Stimulated activated CD4-positive, alpha-beta T cell treated with anti-CD3 and anti-CD28 coated beads, Interleukin-1b, Interleukin-23, amount 100 ng/mL, for 48 hours (primary cell): ENCODE data around the gene OR51B5.
"Not testable (repeated sequence)": the region's sequence is repeated elsewhere in the genome, so short reads cannot be mapped to it uniquely, and the experiment has no call there.

Experiments
- DNase-seq: peaks from one replicate; pipeline ENCODE4 v3.0.0-alpha.2; 2020

OR51B5 gene

DNA sequence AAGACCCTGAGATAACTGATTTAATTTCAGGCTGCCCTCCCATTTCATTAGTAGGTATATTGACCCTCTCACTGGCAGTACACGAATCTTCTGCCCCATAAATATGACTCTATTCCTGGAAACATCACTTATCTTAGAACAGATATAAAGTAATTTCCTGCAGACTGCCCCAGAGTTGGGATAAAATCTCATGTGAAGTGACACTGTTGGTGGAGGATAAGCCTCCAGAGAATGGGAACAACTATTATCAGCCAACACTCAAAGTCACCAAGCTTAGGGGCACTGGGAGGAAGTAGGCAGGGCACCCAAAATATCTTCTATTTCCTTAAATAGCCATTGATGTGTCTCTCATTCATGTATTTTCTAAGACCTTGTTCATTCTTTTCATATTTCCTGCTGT, 8.2 kb downstream of the OR51B5 start:
- DNase-seq, result no peak

DNA sequence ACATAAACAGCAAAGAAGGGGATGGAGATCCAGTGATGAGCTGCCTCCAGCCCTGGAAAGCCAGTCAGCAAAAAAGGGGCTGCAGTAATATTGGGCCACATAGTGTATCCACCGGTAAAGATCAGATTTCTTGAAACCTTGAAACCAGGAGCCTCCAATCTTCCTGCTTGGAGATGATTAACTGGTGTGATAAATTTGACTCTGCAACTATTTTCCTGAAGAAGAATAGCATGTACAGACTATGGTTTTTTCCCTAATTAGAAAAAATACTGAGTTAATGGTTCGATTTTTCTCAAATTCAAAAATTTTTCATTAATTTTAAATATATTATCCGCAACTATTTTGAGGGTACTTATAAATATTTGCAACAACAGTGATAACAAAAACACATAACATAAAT, 19.1 kb downstream of the OR51B5 start, which contains the start of gene OR51B2:
OR51B2 (minus strand) TSS at position 101 of the 400 bp plus-strand sequence; CDS start at position 101, 0 bp downstream.
- no peak for DNase-seq

DNA sequence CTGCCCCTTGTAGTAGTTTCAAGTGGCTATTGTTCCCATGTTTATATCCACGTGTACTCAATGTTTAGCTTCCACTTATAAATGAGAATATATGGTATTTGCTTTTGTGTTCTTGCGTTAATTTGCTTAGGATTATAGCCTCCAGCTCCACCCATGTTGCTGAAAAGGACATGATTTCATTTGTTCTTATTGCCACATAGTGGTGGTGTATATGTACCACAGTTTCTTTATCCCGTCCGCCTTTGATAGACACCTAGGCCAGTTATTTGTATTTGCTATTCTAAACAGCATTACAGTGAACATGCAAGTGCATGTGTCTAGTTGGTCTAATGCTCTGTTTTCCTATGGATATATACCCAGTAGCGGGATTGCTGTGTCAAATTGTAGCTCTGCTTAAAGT, 26.0 kb downstream of the OR51B5 start:
- no peak for DNase-seq

DNA sequence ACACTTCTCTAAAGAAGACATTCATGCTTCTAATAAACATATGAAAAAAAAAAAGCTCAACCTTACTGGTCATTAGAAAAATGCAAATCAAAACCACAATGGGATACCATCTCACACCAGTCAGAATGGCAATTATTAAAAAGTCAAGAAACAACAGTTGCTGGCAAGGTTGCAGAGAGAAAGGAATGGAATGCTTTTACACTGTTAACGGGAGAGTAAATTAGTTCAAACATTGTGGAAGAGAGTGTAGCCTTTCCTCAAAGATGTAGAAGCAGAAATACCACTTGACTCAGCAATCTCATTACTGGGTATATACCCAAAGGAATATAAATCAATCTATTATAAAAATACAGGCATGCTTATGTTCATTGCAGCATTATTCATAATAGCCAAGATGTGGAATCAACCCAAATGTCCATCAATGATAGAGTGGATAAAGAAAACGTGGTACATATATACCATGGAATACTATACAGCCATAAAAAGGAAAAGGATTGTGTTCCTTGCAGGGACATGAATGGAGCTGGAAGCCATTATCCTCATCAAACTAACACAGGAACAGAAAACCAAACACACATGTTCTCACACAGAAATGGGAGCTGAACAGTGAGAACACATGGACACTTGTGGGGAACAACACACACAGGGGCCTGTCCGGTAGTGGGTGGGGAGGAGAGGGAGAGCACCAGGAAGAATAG, 29.8 kb downstream of the OR51B5 start:
- not testable (repeated sequence) for DNase-seq

DNA sequence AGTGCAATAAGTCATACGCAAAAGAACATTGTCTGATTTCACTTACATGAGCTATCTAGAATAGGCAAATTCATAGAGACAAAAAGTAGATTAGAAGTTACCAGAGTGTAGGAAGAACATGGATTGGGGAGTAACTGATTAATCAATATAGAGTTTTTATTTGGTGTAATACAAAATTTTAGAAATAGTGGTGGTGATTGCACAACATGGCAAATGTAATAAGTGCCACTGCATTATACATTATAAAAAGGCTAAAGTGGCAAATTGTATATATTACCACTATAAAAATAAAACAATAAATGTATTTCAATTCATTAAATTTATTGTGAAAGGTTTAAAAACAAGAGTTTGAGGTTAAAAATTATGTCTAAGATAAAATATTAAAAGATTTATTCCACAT, 32.9 kb downstream of the OR51B5 start:
- DNase-seq, result no peak

DNA sequence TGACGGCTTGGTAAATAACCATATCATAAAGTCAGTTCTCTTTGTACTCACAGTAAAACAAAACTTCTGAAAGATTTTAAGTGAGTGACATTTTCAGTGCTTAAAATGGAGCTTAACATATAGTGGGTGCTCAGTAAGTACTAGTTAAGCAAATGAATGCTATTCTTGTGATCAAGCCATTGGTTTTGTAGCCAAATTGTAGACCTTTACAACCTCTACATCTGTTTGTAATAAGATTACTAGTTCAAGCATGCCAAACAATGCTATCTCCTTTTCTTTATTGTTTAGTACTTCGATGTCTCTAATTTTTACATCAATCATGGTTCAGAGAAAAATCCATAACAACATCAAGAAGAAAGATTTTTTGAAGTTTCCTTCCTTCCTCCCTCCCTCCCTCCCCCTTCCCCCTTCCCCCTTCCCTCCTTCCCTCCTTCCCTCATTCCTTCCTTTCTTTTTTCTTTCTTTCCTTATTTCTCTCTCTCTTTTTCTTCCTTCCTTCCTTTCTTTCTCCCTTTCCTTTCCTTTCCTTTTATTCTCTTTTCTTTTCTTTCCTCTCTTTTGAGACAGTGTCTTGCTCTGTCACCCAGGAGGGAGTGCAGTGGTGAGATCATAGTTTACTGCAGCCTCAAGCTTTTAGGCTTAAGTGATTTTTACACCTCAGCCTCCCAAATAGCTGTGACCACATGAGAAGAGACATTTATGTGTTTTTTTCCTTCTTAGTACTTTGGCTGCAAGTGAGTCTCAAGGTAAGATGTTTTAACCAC, 35.9 kb downstream of the OR51B5 start:
- no peak for DNase-seq

DNA sequence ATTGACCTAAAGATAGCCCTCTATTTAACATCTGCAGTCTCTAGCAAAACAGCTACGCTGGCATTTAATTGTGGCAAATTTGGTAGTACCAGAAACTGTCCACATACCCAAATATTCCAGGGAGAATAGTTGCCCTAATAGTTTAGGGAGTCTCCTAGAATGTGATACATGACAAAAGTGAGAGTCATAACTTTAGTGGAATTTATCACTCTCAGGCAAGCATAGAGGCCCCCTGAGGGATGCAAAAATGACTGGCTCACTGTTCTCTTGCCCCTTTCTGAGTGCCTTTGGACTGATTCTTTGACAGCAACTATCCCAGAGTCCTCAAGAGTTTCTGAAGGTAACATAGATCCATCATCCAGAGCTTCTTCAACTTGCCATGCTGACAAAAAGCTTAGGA, 39.3 kb downstream of the OR51B5 start:
- DNase-seq, result no peak

DNA sequence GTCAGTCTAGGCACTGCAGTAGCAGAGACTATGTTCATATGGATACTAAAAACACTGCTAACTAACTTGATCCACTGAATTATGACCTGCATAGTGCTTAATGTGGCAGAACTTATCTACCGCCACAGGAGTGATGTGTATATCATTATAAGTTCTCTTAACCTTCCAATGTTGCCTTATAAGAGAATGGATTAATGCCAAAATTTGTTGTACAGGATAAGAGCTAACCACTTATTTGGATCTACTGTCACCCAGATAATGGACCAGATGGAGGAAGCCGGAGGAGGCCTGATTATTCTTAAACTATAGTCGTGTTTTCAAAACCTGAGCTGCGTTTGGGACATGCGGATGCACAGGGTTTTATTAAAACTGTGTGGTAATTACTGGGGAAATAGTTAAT, 39.7 kb downstream of the OR51B5 start:
- no peak for DNase-seq

DNA sequence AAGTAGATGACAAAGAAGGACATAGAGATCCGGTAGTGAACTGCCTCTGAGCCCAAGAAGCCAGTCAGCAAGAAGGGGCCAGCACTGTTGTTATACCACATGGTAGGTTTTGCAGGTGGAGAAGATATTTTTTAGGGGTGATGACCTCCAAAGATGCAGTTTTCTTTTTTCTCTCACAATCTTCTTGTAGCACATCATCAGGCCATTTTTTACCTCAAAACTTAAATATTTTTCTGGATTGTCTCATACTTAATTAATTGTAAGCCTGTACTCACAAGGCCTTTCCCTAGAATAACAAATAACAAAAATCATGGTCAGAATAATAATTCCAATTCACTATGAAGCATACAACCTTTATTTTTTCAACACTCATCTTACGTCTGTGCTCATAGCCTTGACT, 41.5 kb downstream of the OR51B5 start, which contains the start of gene OR51B4:
OR51B4 (minus strand) TSS at position 101 of the 400 bp plus-strand sequence; CDS start at position 101, 0 bp downstream.
- no peak for DNase-seq

DNA sequence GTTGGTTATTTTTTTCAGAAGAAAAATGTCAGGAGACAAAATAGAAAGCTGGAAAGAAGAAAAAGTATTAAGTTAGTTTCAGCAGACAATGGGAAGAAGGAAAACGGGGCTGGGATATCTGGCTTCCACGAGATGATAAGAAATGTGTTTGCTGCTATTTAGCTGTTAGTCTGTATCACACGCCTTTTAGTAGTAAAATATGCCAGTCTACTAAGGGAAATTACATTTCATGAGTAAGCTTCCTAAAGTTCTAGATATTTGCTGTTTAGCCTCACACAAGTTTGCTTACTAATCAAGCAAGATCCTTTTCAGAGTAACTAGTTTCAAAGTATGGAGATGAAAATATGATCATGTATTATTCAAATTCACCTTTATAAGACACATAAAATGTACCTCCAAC, 43.1 kb downstream of the OR51B5 start:
- DNase-seq, result no peak

DNA sequence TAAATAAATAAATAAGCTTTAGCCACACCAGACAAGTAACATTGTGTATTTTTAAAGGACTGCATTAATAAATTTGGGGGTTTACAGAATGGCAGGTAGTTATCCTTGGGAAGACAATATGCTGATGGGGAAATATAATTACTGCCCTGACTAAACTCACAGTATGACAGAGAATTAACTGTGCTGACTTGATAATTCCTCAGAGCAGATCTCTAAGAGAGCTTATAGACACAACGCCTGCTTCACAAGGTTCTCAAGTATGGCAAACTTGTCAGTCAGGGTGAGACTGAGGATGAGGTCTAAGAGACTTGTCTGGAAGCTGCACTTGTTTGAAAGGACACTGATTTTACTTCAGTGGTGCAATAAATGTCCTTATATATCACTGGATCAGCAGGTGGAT, 44.9 kb downstream of the OR51B5 start:
- DNase-seq, result no peak

DNA sequence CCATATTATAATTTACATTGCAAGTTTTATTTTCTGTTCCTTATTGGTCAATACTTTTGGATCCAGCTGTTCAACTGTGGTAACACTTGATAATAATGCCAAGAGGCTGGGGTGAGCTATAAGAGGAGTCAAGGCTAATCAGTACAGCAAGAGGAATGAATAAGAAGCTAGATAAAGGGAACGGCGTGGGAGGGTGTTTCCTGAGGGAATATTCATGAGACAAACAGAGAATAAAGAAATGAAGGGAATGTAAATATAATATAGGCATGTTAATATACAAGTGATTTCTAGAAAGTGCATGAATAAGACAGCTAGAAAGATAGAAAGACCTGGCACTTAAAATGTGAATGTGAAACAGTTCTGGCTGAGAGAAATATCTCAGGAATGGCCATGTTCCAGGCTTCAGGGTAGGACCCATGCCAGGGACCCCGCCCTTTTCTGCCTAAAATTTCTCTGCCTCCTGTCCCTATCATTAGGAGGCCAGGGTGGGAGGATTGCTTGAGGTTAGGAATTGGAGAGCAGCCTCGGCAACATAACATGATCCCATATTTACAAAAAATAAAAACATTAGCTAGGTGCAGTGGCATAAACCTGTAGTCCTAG, 45.5 kb downstream of the OR51B5 start:
- DNase-seq, result no peak

DNA sequence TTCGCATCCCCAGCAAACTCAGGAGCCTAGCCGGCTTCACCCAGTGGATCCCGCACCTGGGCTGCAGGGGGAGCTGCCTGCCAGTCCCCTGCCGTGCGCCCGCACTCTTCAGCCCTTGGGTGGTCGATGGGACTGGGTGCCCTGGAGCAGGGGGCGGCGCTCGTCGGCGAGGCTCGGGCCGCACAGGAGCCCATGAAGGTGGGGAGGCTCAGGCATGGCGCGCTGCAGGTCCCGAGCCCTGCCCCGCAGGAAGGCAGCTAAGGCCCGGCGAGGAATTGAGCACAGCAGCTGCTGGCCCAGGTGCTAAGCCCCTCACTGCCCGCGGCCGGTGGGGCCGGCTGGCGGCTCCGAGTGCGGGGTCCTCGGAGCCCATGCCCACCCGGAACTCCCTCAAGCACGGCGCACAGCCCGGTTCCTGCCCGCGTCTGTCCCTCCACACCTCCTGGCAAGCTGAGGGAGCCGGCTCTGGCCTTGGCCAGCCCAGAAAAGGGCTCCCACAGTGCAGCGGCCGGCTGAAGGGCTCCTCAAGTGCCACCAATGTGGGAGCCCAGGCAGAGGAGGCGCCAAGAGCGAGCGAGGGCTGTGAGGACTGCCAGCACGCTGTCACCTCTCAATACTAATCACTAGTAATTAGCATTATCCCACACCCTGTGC, 48.9 kb downstream of the OR51B5 start:
- DNase-seq, result not testable (repeated sequence)

DNA sequence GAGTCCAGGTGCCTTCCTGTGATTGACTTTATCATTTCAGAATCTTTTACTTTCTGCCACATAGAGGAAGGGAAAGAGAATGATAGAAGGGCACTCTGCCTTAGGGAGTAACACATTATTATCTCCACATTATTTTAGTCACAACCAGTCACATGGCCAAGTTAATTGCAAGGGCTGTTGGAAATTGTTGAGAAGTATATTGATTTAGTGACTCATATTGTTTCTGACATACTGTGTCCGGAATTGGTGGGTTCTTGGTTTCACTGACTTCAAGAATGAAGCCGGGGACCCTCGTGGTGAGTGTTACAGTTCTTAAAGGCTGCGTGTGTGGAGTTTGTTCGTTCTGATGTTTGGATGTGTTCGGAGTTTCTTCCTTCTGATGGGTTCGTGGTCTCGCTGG, 50.3 kb downstream of the OR51B5 start:
- DNase-seq, result no peak
